K562 (cell line): ENCODE results near the gene TMIGD1. TPM values are rescaled to one million over a fixed set of nuclear protein-coding genes. Genes with fewer than 3 reads are reported as not detected.

Source experiments
- ATAC-seq: fragments of 200-7000 bp; cut with Tn5 transposase; 3 replicates; pipeline ENCODE4 v1.9.1; 2020; ENCODE audit warnings: moderate library complexity
- BruUV-seq: library from RNA; stranded (reverse); fragments of 400-500 nt; replicated peaks from 2 replicates; lab custom pipeline; 2021; lab: Mats Ljungman, UMichigan
- CTCF ChIA-PET: fragments of 300-600 bp; formaldehyde crosslinking; extraction: SDS; loops from one replicate; lab custom pipeline; 2021; ENCODE audit warnings: low intra/inter-chr PET ratio; lab: Yijun Ruan, JAX
- POLR2A ChIA-PET: fragments of 300-600, 350-650 bp; sonication (Branson Sonifier 250); formaldehyde crosslinking; extraction: SDS; loops from one replicate; lab custom pipeline; 2021; ENCODE audit warnings: antibody characterized with exemption, inconsistent platforms; lab: Yijun Ruan, JAX
- DNase-seq, 4 experiments: peaks; one replicate each; pipeline versions ENCODE4 v3.0.0 to v3.0.0-alpha.2; 2011 to 2018; ENCODE audit warnings: low spot score in 3 of 4, mixed read lengths in 3 of 4; ENCODE audit errors: extremely low read depth in 1 of 4
- FAIRE-seq: peaks from 2 replicates; lab custom pipeline; 2011; peaks lifted over from hg19 to GRCh38; lab: Jason Lieb, UNC
- H2AFZ ChIP-seq: 2 replicates; pipeline ENCODE4 v1.6.0; 2011; ENCODE audit warnings: low read depth, low read length, control low read depth, inconsistent platforms
- H3K27ac ChIP-seq: fragments of 200-600 bp; 3 replicates; pipeline ENCODE4 v1.8.0; 2011; ENCODE audit warnings: low read depth, mild to moderate bottlenecking, control low read depth, inconsistent platforms, low read length, moderate library complexity, mixed read lengths; ENCODE audit errors: extremely low read depth
- H3K27me3 ChIP-seq, 2 experiments: fragments of 300-600 bp in 1 of 2; 2 replicates in 1 of 2; 3 replicates in 1 of 2; pipeline versions ENCODE4 v1.6.0 to v1.8.0; 2011; ENCODE audit warnings: inconsistent platforms in 2 of 2, low read length in 2 of 2, mild to moderate bottlenecking in 1 of 2, mixed read lengths in 1 of 2, moderate library complexity in 1 of 2; ENCODE audit not compliant: control insufficient read depth in 2 of 2, insufficient read depth in 2 of 2
- H3K36me3 ChIP-seq: fragments of 300-600 bp; 3 replicates; pipeline ENCODE4 v1.8.0; 2011; ENCODE audit warnings: mild to moderate bottlenecking, low read length, inconsistent platforms; ENCODE audit not compliant: control insufficient read depth, insufficient read depth
- H3K4me1 ChIP-seq, 2 experiments: fragments of 200-600 bp in 1 of 2; replicated peaks in 1 of 2; 2 replicates in 1 of 2; 3 replicates in 1 of 2; pipeline versions ENCODE4 v1.5.1 to v1.8.0; 2011; ENCODE audit warnings: inconsistent platforms in 2 of 2, low read length in 2 of 2, mild to moderate bottlenecking in 1 of 2, mixed read lengths in 1 of 2, moderate library complexity in 1 of 2; ENCODE audit not compliant: control insufficient read depth in 2 of 2, insufficient read depth in 2 of 2
- H3K4me2 ChIP-seq: 2 replicates; pipeline ENCODE4 v1.6.1; 2011; ENCODE audit warnings: low read length, control low read depth, inconsistent platforms, mixed read lengths; ENCODE audit not compliant: insufficient read depth
- H3K4me3 ChIP-seq: fragments of 200-600 bp; sonication (generic), shearing (Covaris generic); 2 replicates; pipeline ENCODE4 v1.5.1; 2016; ENCODE audit warnings: control low read depth, inconsistent platforms
- H3K79me2 ChIP-seq: fragments of 200-600 bp; 3 replicates; pipeline ENCODE4 v1.8.0; 2011; ENCODE audit warnings: low read length, inconsistent platforms; ENCODE audit not compliant: control insufficient read depth, insufficient read depth
- H3K9ac ChIP-seq, 2 experiments: 2 replicates each; pipeline versions ENCODE4 v1.6.0 to v1.6.1; 2011; ENCODE audit warnings: low read depth in 2 of 2, low read length in 2 of 2, control low read depth in 1 of 2, inconsistent platforms in 1 of 2, mild to moderate bottlenecking in 1 of 2, mixed read lengths in 1 of 2; ENCODE audit not compliant: insufficient read depth in 1 of 2
- H3K9me1 ChIP-seq: one replicate; pipeline ENCODE4 v1.6.0; 2011; ENCODE audit warnings: inconsistent platforms, mild to moderate bottlenecking, low read length, moderate library complexity; ENCODE audit not compliant: control insufficient read depth, insufficient read depth
- H3K9me3 ChIP-seq: replicated peaks from 2 replicates; pipeline ENCODE4 v1.5.1; 2011; ENCODE audit warnings: low read depth, low read length, inconsistent platforms; ENCODE audit not compliant: control insufficient read depth, insufficient read depth
- H4K20me1 ChIP-seq: replicated peaks from 2 replicates; pipeline ENCODE4 v1.6.1; 2011; ENCODE audit warnings: low read length, inconsistent platforms, mixed read lengths; ENCODE audit not compliant: control insufficient read depth, insufficient read depth
- ARID1B ChIP-seq: fragments of 450-650 bp; IDR thresholded peaks from 2 replicates; pipeline ENCODE4 v1.6.1; 2016; ENCODE audit warnings: antibody characterized with exemption, mild to moderate bottlenecking, inconsistent platforms
- CREB3L1 ChIP-seq: fragments of 450-650 bp; IDR thresholded peaks from 2 replicates; pipeline ENCODE4 v1.6.1; 2014; ENCODE audit warnings: low read depth, mild to moderate bottlenecking, moderate library complexity, borderline replicate concordance
- EP300 ChIP-seq: IDR thresholded peaks from 2 replicates; pipeline ENCODE4 v1.6.1; 2012; ENCODE audit warnings: low read length, improper control_type of control experiment
- GTF2F1 ChIP-seq: IDR thresholded peaks from 2 replicates; pipeline ENCODE4 v1.6.1; 2011; ENCODE audit warnings: low read depth, low read length, improper control_type of control experiment
- JUND ChIP-seq, 2 experiments: IDR thresholded peaks; 2 replicates in 1 of 2; 3 replicates in 1 of 2; pipeline ENCODE4 v1.6.1; 2011; ENCODE audit warnings: borderline replicate concordance in 2 of 2, low read depth in 2 of 2, low read length in 2 of 2, improper control_type of control experiment in 1 of 2, missing biosample characterization in 1 of 2, missing genetic modification characterization in 1 of 2, missing genetic modification reagents in 1 of 2
- MEIS2 ChIP-seq: fragments of 450-650 bp; IDR thresholded peaks from 2 replicates; pipeline ENCODE4 v1.6.1; 2014; ENCODE audit warnings: mild to moderate bottlenecking; ENCODE audit not compliant: partially characterized antibody
- MXD1 ChIP-seq: fragments of 250-450 bp; sonication (Bioruptor Pico); IDR thresholded peaks from 2 replicates; pipeline ENCODE4 v1.8.0; 2021; ENCODE audit warnings: borderline replicate concordance, mild to moderate bottlenecking, moderate library complexity; ENCODE audit not compliant: poor library complexity, severe bottlenecking
- NEUROD1 ChIP-seq: fragments of 150-350 bp; IDR thresholded peaks from 2 replicates; pipeline ENCODE4 v1.6.1; 2014; ENCODE audit warnings: borderline replicate concordance, low read length, low read depth; ENCODE audit not compliant: partially characterized antibody
- NFIC ChIP-seq: fragments of 450-650 bp; IDR thresholded peaks from 2 replicates; pipeline ENCODE4 v1.6.1; 2017; ENCODE audit warnings: mild to moderate bottlenecking, inconsistent platforms
- POLR2H ChIP-seq: IDR thresholded peaks from 2 replicates; pipeline ENCODE4 v1.6.1; 2016; ENCODE audit warnings: missing genetic modification characterization, low read depth, mild to moderate bottlenecking, control low read depth, missing compliant biosample characterization, moderate library complexity
- TEAD4 ChIP-seq, 2 experiments: sonication (generic) in 1 of 2; formaldehyde crosslinking in 1 of 2; IDR thresholded peaks; 2 replicates each; pipeline versions ENCODE4 v1.6.1 to v1.8.0; 2012 to 2022; ENCODE audit warnings: borderline replicate concordance in 1 of 2, inconsistent platforms in 1 of 2, low read length in 1 of 2, mild to moderate bottlenecking in 1 of 2, missing genetic modification reagents in 1 of 2
- in situ Hi-C: fragments of 300-500 bp; cut with MboI; formaldehyde crosslinking; loops from 4 replicates; pipeline ENCODE4 v1.15.0; 2018; ENCODE audit warnings: inconsistent platforms, mixed read lengths
- intact Hi-C: fragments of 100-400 bp; cut with micrococcal nuclease; formaldehyde crosslinking; loops from 2 replicates; pipeline ENCODE4 v1.14.2; 2022
- polyA plus RNA-seq, 8 experiments: library from polyadenylated mRNA; depleted of rRNA in 4 of 8; stranded (reverse) in 5 of 8; unstranded in 3 of 8; fragments of >200 nt; fragmentation: Nextera tagmentation in 2 of 8; fragmentation: Illumina TruSeq in 1 of 8; extraction: Ambion mirVana in 2 of 8; extraction: Trizol in 1 of 8; gene quantifications; 2 replicates each; pipeline versions ENCODE4 v1.2.1 to v1.2.3, GENCODE V29; 2011 to 2014; ENCODE audit warnings: inconsistent platforms in 1 of 8, missing spikeins in 1 of 8
- total RNA-seq, 7 experiments: library from RNA; depleted of rRNA in 6 of 7; stranded (reverse); fragments of >200 nt in 6 of 7; fragmentation: Illumina TruSeq in 2 of 7; extraction: Trizol in 2 of 7; gene quantifications; 2 replicates each; pipeline versions ENCODE4 v1.2.1 to v1.2.3, GENCODE V29; 2011 to 2021; ENCODE audit warnings: low replicate concordance in 1 of 7
- TF ChIP-seq, protein P1 (sequence below): fragments of 250-450 bp; sonication (Bioruptor Pico); IDR thresholded peaks from 2 replicates; pipeline ENCODE4 v1.5.0; 2021; ENCODE audit warnings: mild to moderate bottlenecking, borderline replicate concordance
- TF ChIP-seq, protein P2 (sequence below): IDR thresholded peaks from 2 replicates; pipeline ENCODE4 v1.6.1; 2012; ENCODE audit warnings: low read depth, low read length, improper control_type of control experiment, borderline replicate concordance

TMIGD1 gene
- total and polyA plus RNA-seq, 9 of the 15 experiments (the other 6 are each of a cell fraction or from before 2014, with no cell fraction given): not detected

- TF ChIP-seq, protein P1, sequence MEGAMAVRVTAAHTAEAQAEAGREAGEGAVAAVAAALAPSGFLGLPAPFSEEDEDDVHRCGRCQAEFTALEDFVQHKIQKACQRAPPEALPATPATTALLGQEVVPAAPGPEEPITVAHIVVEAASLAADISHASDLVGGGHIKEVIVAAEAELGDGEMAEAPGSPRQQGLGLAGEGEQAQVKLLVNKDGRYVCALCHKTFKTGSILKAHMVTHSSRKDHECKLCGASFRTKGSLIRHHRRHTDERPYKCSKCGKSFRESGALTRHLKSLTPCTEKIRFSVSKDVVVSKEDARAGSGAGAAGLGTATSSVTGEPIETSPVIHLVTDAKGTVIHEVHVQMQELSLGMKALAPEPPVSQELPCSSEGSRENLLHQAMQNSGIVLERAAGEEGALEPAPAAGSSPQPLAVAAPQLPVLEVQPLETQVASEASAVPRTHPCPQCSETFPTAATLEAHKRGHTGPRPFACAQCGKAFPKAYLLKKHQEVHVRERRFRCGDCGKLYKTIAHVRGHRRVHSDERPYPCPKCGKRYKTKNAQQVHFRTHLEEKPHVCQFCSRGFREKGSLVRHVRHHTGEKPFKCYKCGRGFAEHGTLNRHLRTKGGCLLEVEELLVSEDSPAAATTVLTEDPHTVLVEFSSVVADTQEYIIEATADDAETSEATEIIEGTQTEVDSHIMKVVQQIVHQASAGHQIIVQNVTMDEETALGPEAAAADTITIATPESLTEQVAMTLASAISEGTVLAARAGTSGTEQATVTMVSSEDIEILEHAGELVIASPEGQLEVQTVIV (CRISPR knock-in tag): no peak
- TF ChIP-seq GTF2F1 (no peak), EP300 (no peak)
Observed at GRCh38 chr17:30324723-30325122, 9.1 kb downstream of the TMIGD1 start (continued).

GRCh38 chr17:30323895-30324319, 9.9 kb downstream of the TMIGD1 start:
- ChIA-PET POLR2A (interaction anchor here (0.8 to 1.4 kb wide), 3 partner anchors 8 to 16 kb away, joined by 3 to 4 read pairs (median 3); no protein-coding TSS in a partner anchor), CTCF (no interaction called here)
- Histone ChIP-seq H2AFZ (no peak overlapping the region), H3K4me3 (no peak overlapping the region), H3K27ac (no peak overlapping the region), H3K4me1 (peaks cover 0 to 17% of the 10 kb centered on the region in 2 experiments; a peak in 3 of 5 replicates), H3K79me2 (no peaks in the 10 kb centered on the region), H3K4me2 (no peak overlapping the region), H3K27me3 (peaks cover 0 to under 1% of the 10 kb centered on the region in 2 experiments; a peak in 1 of 5 replicates), H3K9ac (no peak overlapping the region), H3K9me3 (no peaks in the 10 kb centered on the region), H4K20me1 (no peaks in the 10 kb centered on the region), H3K36me3 (no peaks in the 10 kb centered on the region), H3K9me1 (no peaks in the 10 kb centered on the region)
- FAIRE-seq (no peak), DNase-seq (peak in 2 of 4 experiments; percentile 15 to 45), ATAC-seq (peak; percentile 89)
- no TSS peak for BruUV-seq
- in situ Hi-C loops (no loop called here), intact Hi-C loops (no loop called here)
- no peak for TF ChIP-seq MXD1 (CRISPR knock-in tag)
- peak; percentile 64; the same call in 1 of the 2 replicates for TF ChIP-seq POLR2H (tag)
- peak; percentile 74 for TF ChIP-seq JUND (IDR thresholded peaks at IDR 0.05; ENCODE audit: borderline replicate concordance, low read depth, low read length)
- peak; percentile 49; the same call in 1 of the 3 replicates for TF ChIP-seq JUND (tag; IDR thresholded peaks at IDR 0.05; ENCODE audit: borderline replicate concordance, low read depth, low read length)
- TF ChIP-seq CREB3L1: no peak
- peak; percentile 38; the same call in 1 of the 2 replicates for TF ChIP-seq TEAD4 (IDR thresholded peaks at IDR 0.05; ENCODE audit: low read length)
- TF ChIP-seq TEAD4 (CRISPR knock-in tag; IDR thresholded peaks at IDR 0.05; ENCODE audit: borderline replicate concordance): no peak
- TF ChIP-seq ARID1B: peak; percentile 48; the same call in 1 of the 2 replicates
- TF ChIP-seq, protein P2, sequence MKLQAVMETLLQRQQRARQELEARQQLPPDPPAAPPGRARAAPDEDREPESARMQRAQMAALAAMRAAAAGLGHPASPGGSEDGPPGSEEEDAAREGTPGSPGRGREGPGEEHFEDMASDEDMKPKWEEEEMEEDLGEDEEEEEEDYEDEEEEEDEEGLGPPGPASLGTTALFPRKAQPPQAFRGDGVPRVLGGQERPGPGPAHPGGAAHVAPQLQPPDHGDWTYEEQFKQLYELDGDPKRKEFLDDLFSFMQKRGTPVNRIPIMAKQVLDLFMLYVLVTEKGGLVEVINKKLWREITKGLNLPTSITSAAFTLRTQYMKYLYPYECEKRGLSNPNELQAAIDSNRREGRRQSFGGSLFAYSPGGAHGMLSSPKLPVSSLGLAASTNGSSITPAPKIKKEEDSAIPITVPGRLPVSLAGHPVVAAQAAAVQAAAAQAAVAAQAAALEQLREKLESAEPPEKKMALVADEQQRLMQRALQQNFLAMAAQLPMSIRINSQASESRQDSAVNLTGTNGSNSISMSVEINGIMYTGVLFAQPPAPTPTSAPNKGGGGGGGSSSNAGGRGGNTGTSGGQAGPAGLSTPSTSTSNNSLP: no peak
- peak; percentile 71 for TF ChIP-seq NFIC
- peak; percentile 38 for TF ChIP-seq NEUROD1
- peak; percentile 98 for TF ChIP-seq MEIS2
